Panc1 (cell line): ENCODE results near the gene GABRR2. TPM values are rescaled to one million over a fixed set of nuclear protein-coding genes. Genes with fewer than 3 reads are reported as not detected.

ENCODE experiments used
- ATAC-seq: fragments of 200-7000 bp; cut with Tn5 transposase; 2 replicates; pipeline ENCODE4 v1.9.1; 2020; ENCODE audit warnings: mild to moderate bottlenecking, moderate library complexity
- BruUV-seq: library from RNA; stranded (reverse); fragments of 400-500 nt; replicated peaks from 2 replicates; lab custom pipeline; 2021; lab: Mats Ljungman, UMichigan
- CTCF ChIA-PET: fragments of 300-600 bp; sonication (Branson Sonifier 250); formaldehyde crosslinking; loops from one replicate; lab custom pipeline; 2022; ENCODE audit warnings: antibody characterized with exemption; lab: Charles Lee
- POLR2A ChIA-PET: fragments of 300-600 bp; sonication (Branson Sonifier 250); formaldehyde crosslinking; loops from one replicate; lab custom pipeline; 2022; ENCODE audit warnings: antibody characterized with exemption; lab: Charles Lee
- DNase-seq: peaks from one replicate; pipeline ENCODE4 v3.0.0-alpha.2; 2010; ENCODE audit warnings: low read depth, low spot score
- H3K27ac ChIP-seq: 2 replicates; pipeline ENCODE4 v1.5.1; 2011; ENCODE audit warnings: mild to moderate bottlenecking, low read length, inconsistent platforms
- H3K27me3 ChIP-seq: fragments of 200-500 bp; sonication (Bioruptor generic); 2 replicates; pipeline ENCODE4 v1.6.0; 2014; ENCODE audit warnings: low read length, inconsistent platforms; ENCODE audit not compliant: control insufficient read depth, insufficient read depth
- H3K36me3 ChIP-seq: fragments of 200-500 bp; sonication (Bioruptor generic); 2 replicates; pipeline ENCODE4 v1.5.1; 2014; ENCODE audit warnings: inconsistent platforms, mild to moderate bottlenecking, low read length, moderate library complexity; ENCODE audit not compliant: control insufficient read depth, insufficient read depth
- H3K4me1 ChIP-seq: 2 replicates; pipeline ENCODE4 v1.5.1; 2011; ENCODE audit warnings: inconsistent platforms, mild to moderate bottlenecking, low read length, moderate library complexity; ENCODE audit not compliant: control insufficient read depth, insufficient read depth
- H3K4me3 ChIP-seq, 2 experiments: 2 replicates each; pipeline ENCODE4 v1.5.1; 2011 to 2012; ENCODE audit warnings: low read depth in 2 of 2, low read length in 2 of 2, mild to moderate bottlenecking in 2 of 2, inconsistent platforms in 1 of 2, moderate library complexity in 1 of 2
- H3K9me3 ChIP-seq: fragments of 200-500 bp; sonication (Bioruptor generic); 2 replicates; pipeline ENCODE4 v1.5.1; 2014; ENCODE audit warnings: low read depth, mild to moderate bottlenecking, inconsistent platforms, low read length, moderate library complexity; ENCODE audit not compliant: control insufficient read depth, insufficient read depth
- POLR2AphosphoS5 ChIP-seq: IDR thresholded peaks from 2 replicates; pipeline ENCODE4 v1.6.1; 2012; ENCODE audit warnings: mild to moderate bottlenecking, low read depth, low read length, moderate library complexity
- SIN3A ChIP-seq: IDR thresholded peaks from 2 replicates; pipeline ENCODE4 v1.6.1; 2012; ENCODE audit warnings: low read depth, mild to moderate bottlenecking, low read length, moderate library complexity, borderline replicate concordance; ENCODE audit not compliant: insufficient read depth
- TCF7L2 ChIP-seq: IDR thresholded peaks from 2 replicates; pipeline ENCODE4 v1.6.1; 2011; ENCODE audit warnings: mild to moderate bottlenecking, low read depth, low read length, inconsistent platforms
- in situ Hi-C: cut with HindIII; loops from 2 replicates; pipeline ENCODE4 v1.10.0; 2016; ENCODE audit warnings: low sequenced_read_pairs, low pct_unique_long_range_greater_than_20kb
- intact Hi-C: fragments of 100-400 bp; cut with micrococcal nuclease; formaldehyde crosslinking; loops from one replicate; pipeline ENCODE4 v1.10.0; 2022; ENCODE audit not compliant: unreplicated experiment
- total RNA-seq: library from RNA; stranded (reverse); gene quantifications from one replicate; pipeline ENCODE4 v1.2.1, GENCODE V29; 2021; ENCODE audit not compliant: unreplicated experiment
- TF ChIP-seq, protein P1 (sequence below): fragments of 450-650 bp; IDR thresholded peaks from 2 replicates; pipeline ENCODE4 v1.5.1; 2017; ENCODE audit warnings: mild to moderate bottlenecking
- TF ChIP-seq, protein P2 (sequence below), 2 experiments: IDR thresholded peaks; 2 replicates each; pipeline ENCODE4 v1.6.1; 2011 to 2012; ENCODE audit warnings: low read depth in 2 of 2, control low read depth in 1 of 2, low read length in 1 of 2, mild to moderate bottlenecking in 1 of 2, moderate library complexity in 1 of 2; ENCODE audit not compliant: insufficient read depth in 1 of 2

Gene GABRR2
- total RNA-seq, 1 experiment from 2014 or later: 0.18 TPM

DNA sequence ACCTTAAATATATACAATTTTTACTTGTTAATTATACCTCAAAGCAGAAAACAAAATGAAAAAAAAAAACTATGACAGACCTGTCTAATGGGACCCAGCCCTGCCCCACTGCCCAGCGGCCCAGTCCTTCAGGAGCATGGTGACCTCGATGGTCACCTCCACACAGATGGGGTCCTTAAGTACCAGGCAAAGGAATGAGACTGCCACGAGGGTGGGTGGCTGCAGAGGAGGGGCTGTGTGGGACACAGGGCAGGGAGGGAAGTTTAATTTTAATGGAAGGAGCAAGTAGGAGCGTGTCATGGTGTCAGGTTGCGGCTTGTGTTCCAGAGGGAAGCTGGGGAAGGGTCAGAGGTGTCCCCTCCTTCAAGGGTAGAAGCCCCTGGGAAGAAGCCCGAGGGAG lies 28.6 kb downstream of the GABRR2 start:
- no peak for TF ChIP-seq TCF7L2
- TF ChIP-seq, protein P1, sequence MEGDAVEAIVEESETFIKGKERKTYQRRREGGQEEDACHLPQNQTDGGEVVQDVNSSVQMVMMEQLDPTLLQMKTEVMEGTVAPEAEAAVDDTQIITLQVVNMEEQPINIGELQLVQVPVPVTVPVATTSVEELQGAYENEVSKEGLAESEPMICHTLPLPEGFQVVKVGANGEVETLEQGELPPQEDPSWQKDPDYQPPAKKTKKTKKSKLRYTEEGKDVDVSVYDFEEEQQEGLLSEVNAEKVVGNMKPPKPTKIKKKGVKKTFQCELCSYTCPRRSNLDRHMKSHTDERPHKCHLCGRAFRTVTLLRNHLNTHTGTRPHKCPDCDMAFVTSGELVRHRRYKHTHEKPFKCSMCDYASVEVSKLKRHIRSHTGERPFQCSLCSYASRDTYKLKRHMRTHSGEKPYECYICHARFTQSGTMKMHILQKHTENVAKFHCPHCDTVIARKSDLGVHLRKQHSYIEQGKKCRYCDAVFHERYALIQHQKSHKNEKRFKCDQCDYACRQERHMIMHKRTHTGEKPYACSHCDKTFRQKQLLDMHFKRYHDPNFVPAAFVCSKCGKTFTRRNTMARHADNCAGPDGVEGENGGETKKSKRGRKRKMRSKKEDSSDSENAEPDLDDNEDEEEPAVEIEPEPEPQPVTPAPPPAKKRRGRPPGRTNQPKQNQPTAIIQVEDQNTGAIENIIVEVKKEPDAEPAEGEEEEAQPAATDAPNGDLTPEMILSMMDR: no peak
- TF ChIP-seq, protein P2, sequence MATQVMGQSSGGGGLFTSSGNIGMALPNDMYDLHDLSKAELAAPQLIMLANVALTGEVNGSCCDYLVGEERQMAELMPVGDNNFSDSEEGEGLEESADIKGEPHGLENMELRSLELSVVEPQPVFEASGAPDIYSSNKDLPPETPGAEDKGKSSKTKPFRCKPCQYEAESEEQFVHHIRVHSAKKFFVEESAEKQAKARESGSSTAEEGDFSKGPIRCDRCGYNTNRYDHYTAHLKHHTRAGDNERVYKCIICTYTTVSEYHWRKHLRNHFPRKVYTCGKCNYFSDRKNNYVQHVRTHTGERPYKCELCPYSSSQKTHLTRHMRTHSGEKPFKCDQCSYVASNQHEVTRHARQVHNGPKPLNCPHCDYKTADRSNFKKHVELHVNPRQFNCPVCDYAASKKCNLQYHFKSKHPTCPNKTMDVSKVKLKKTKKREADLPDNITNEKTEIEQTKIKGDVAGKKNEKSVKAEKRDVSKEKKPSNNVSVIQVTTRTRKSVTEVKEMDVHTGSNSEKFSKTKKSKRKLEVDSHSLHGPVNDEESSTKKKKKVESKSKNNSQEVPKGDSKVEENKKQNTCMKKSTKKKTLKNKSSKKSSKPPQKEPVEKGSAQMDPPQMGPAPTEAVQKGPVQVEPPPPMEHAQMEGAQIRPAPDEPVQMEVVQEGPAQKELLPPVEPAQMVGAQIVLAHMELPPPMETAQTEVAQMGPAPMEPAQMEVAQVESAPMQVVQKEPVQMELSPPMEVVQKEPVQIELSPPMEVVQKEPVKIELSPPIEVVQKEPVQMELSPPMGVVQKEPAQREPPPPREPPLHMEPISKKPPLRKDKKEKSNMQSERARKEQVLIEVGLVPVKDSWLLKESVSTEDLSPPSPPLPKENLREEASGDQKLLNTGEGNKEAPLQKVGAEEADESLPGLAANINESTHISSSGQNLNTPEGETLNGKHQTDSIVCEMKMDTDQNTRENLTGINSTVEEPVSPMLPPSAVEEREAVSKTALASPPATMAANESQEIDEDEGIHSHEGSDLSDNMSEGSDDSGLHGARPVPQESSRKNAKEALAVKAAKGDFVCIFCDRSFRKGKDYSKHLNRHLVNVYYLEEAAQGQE (IDR thresholded peaks at IDR 0.05; ENCODE audit: insufficient read depth in 1 of 2, low read depth in 2 of 2, low read length in 1 of 2): no peak
- no peak for TF ChIP-seq SIN3A
- no peak for TF ChIP-seq POLR2AphosphoS5
- Histone ChIP-seq H3K4me3 (no peak overlapping the region), H3K27me3 (no peaks in the 10 kb centered on the region), H3K4me1 (no peaks in the 10 kb centered on the region), H3K27ac (no peak overlapping the region), H3K36me3 (no peaks in the 10 kb centered on the region), H3K9me3 (no peaks in the 10 kb centered on the region)
- BruUV-seq: no TSS peak
- ATAC-seq (no peak), DNase-seq (no peak)
- in situ Hi-C loops: no loop called here
- ChIA-PET CTCF (no interaction called here), POLR2A (no interaction called here)
- intact Hi-C loops: no loop called here

DNA sequence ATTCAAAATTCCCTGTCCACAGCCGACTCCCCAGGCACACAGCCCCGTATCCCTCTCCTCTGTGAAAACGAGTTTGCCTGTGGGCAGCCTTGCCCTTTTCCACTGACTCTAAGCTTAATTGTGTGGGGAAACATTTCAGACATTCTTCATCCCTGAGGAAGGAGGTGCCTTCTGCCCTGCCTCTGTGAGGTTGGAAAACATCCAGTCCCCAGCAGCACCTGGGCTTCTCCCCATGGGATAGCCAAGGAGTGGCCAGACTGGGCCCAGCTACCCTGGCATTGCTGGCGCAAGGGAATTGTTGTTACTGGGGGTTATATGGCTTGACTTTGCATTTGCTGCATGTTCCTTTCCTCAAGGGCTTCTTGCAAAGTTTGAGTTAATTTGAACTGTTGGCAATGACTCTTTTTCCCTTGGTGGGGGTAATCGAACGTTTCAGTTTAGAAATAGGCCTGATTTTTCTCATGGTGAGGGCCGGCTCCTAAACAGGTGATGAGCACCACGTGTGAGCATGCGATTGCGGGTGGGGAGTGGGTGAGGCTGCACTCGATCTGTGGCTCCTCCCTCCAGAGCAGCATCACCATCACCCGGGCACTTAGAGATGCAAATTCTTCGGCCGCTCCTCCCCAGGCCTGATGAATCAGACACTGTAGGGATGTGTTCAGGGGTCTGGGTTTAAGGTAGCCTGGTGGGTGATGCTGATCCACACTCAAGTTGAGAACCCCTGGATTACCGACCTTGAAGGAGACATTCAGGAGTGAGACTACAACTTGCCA lies 29.9 kb downstream of the GABRR2 start:
- CTCF ChIA-PET: no interaction called here
- Histone ChIP-seq H3K27ac (no peak overlapping the region), H3K36me3 (no peaks in the 10 kb centered on the region), H3K4me3 (no peak overlapping the region), H3K9me3 (no peaks in the 10 kb centered on the region), H3K27me3 (no peaks in the 10 kb centered on the region), H3K4me1 (no peaks in the 10 kb centered on the region)
- TF ChIP-seq POLR2AphosphoS5 (no peak), TCF7L2 (no peak), SIN3A (no peak)
- TF ChIP-seq, protein P1: no peak
- TF ChIP-seq, protein P2 (IDR thresholded peaks at IDR 0.05; ENCODE audit: insufficient read depth in 1 of 2, low read depth in 2 of 2, low read length in 1 of 2): no peak
- intact Hi-C loops: no loop called here
- BruUV-seq: no TSS peak
- DNase-seq (no peak), ATAC-seq (no peak)
- in situ Hi-C loops: no loop called here
- POLR2A ChIA-PET: no interaction called here
